Heart right ventricle (tissue), 16 donors: ENCODE results near the gene KATNIP. TPM values are rescaled to one million over a fixed set of nuclear protein-coding genes. Genes with fewer than 3 reads are reported as not detected.

Source experiments
- ATAC-seq, 8 donors: fragments of 200-7000 bp; cut with Tn5 transposase; one replicate each; pipeline ENCODE4 v1.9.1; 2020; ENCODE audit warnings: mild to moderate bottlenecking in 8 of 8, moderate library complexity in 8 of 8, moderate number of reproducible peaks in 1 of 8
- DNase-seq, 2 donors: peaks; one replicate each; pipeline ENCODE4 v3.0.0-alpha.2; 2020
- H3K27ac ChIP-seq, 10 donors: fragments of 200-600 bp; sonication (generic) in 2 of 10; one replicate each; pipeline versions ENCODE4 v1.5.0 to v1.8.0; 2020 to 2022; ENCODE audit warnings: mild to moderate bottlenecking in 3 of 10
- H3K27me3 ChIP-seq, 7 donors: fragments of 200-600 bp; one replicate each; pipeline ENCODE4 v1.8.0; 2021 to 2022; ENCODE audit warnings: mild to moderate bottlenecking in 2 of 7
- H3K36me3 ChIP-seq, 9 donors: fragments of 200-600 bp; sonication (generic) in 1 of 9; one replicate each; pipeline versions ENCODE4 v1.5.0 to v1.8.0; 2020 to 2022; ENCODE audit warnings: mild to moderate bottlenecking in 2 of 9
- H3K4me1 ChIP-seq, 9 donors: fragments of 200-600 bp; sonication (generic) in 1 of 9; one replicate each; pipeline versions ENCODE4 v1.5.0 to v1.8.0; 2020 to 2022; ENCODE audit warnings: mild to moderate bottlenecking in 4 of 9
- H3K4me3 ChIP-seq, 10 donors: fragments of 200-600 bp; sonication (generic) in 2 of 10; one replicate each; pipeline versions ENCODE4 v1.5.0 to v1.8.0; 2020 to 2022; ENCODE audit warnings: mild to moderate bottlenecking in 7 of 10, moderate library complexity in 2 of 10
- H3K9me3 ChIP-seq, 11 donors: fragments of 200-600 bp in 10 of 11; sonication (generic) in 2 of 11; one replicate each; pipeline versions ENCODE4 v1.5.0 to v1.8.0; 2013 to 2022; ENCODE audit warnings: mild to moderate bottlenecking in 2 of 11, control low read depth in 1 of 11, moderate library complexity in 1 of 11
- WGBS, 2 donors: extraction: QIAGEN DNeasy Blood & Tissue Kit; methylation state at CpG; one replicate each; pipeline ENCODE4 v1.1.7; 2013; ENCODE audit warnings: inconsistent platforms in 1 of 2; 5-methylcytosine and 5-hydroxymethylcytosine counted together
- intact Hi-C, 10 donors: fragments of 100-400 bp; cut with DNase I; formaldehyde crosslinking; loops; one replicate each; pipeline versions ENCODE4 v1.11.1 to v1.14.2; 2022
- polyA plus RNA-seq, 2 donors: library from polyadenylated mRNA; stranded (reverse); fragments of 200-250 nt; gene quantifications; one replicate each; pipeline ENCODE4 v1.2.3, GENCODE V29; 2013
- total RNA-seq, 10 donors: library from RNA; stranded (reverse); fragmentation: NEBNext Ultra II Directional in 3 of 10; extraction: Animal tissue kit (Norgen Biotek cat#: 25700) in 3 of 10; gene quantifications; one replicate each; pipeline versions ENCODE4 v1.2.1 to v1.2.4, GENCODE V29; 2021 to 2023
- TF ChIP-seq, protein P1 (sequence below), 9 donors: fragments of 200-600 bp; sonication (generic) in 2 of 9; IDR thresholded peaks; one replicate each; pipeline versions ENCODE4 v1.5.0 to v1.8.0; 2021 to 2022; ENCODE audit warnings: antibody characterized with exemption in 9 of 9, mild to moderate bottlenecking in 5 of 9, moderate library complexity in 1 of 9
- donor health status: Arrhythmogenic right ventricular cardiomyopathy.
- donor health status: ischemic (EF 13 %, LVEDD 7.1; RV severe dilation, severe dysfunction).
- donor health status: healthy with polysubstance abuse.
- donor health status: DM: no; HTN: yes; CAD: no.
- donor health status: DM: no; HTN: no; CAD: no.
- donor health status: ischemic (EF 25% LVEDD 6.9; RV normal size, moderate dysfunction).
- donor health status: ischemic (EF 25% LVEDD 5.7; RV mildly dilated, moderate dysfunction).
- donor health status: healthy.
- donor health status: DM: yes; HTN: yes; CAD: no.
- donor health status: Ischemic cardiomyopathy.
- donor health status: ischemic (EF 35%, LVEDD 5.7; RV mildly dilated, moderate dysfunction).
- donor health status: nonischemic (EF 11% LVEDD 7.7; RV severe dilation, severe dysfunction).
- donor health status: DM: yes; HTN: yes; CAD: no.
- donor health status: PGD.
- donor health status: ischemic (EF 29% LVEDD 5.4; RV normal size, mild dysfunction).
- donor health status: nonischemic (EF 23%, LVEDD 6.1; RV moderate dilation, normal function).

Gene KATNIP
- total and polyA plus RNA-seq, 12 donors = 5.9 to 25.0 (median 14.3) TPM

DNA sequence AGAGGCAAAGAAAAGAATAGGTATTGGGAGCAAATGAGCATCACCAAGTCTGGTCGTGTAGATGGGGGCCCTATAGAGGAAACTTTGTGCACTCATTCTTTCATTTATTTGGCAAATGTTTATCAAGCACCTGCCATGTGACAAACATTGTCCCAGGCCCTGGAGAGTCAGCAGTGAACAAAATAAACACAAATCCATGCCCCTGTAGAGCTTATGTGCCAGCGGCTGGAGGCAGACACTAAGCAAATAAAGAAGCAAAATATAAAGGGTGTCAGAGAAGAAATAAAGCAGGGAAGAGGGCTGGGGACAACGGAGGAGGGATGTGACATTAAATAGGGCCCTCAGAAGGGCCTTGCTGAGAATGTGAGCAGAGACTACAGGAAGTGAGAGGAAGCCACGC lies 45.5 kb downstream of the KATNIP start:
- H3K4me3 ChIP-seq = no peak overlapping the region
- ATAC-seq (no peak), DNase-seq (no peak)
- 52 to 59% methylated on average over 4 of the region's 4 CpGs for WGBS, 2 donors
- peaks cover 0 to under 1% (median 0%) of the 10 kb centered on the region in 11 donors for H3K9me3 ChIP-seq
- intact Hi-C loops = loop anchor here in 1 of 10 donors (10.0 kb wide), 1 partner anchor 69 kb away; no protein-coding TSS in a partner anchor
- TF ChIP-seq, protein P1, sequence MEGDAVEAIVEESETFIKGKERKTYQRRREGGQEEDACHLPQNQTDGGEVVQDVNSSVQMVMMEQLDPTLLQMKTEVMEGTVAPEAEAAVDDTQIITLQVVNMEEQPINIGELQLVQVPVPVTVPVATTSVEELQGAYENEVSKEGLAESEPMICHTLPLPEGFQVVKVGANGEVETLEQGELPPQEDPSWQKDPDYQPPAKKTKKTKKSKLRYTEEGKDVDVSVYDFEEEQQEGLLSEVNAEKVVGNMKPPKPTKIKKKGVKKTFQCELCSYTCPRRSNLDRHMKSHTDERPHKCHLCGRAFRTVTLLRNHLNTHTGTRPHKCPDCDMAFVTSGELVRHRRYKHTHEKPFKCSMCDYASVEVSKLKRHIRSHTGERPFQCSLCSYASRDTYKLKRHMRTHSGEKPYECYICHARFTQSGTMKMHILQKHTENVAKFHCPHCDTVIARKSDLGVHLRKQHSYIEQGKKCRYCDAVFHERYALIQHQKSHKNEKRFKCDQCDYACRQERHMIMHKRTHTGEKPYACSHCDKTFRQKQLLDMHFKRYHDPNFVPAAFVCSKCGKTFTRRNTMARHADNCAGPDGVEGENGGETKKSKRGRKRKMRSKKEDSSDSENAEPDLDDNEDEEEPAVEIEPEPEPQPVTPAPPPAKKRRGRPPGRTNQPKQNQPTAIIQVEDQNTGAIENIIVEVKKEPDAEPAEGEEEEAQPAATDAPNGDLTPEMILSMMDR (IDR thresholded peaks at IDR 0.05) = no peak
- no peaks in the 10 kb centered on the region for H3K4me1 ChIP-seq
- no peaks in the 10 kb centered on the region for H3K27me3 ChIP-seq
- no peak overlapping the region for H3K27ac ChIP-seq
- peaks cover 0 to 20% (median 0%) of the 10 kb centered on the region in 9 donors for H3K36me3 ChIP-seq

DNA sequence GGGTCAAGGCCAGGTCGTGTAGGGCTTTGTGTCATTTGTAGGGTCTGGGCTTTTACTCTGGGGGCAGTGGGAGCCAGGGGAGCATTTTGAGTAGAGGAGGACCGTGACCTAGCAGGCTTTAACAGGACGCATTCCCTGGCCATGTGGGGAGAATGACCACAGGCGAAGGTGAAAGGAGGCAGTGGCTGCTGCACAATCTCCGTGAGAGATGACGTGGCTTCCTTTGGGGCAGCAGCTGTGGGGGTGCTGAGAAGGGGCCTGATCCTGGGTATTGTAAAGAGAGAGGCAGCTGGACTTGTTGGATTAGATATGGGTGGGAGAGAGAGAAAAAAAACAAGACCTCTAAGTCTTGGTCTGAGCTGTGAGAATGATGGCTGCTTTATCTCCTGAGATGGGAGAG lies 46.0 kb downstream of the KATNIP start:
- DNase-seq (no peak), ATAC-seq (no peak)
- H3K27me3 ChIP-seq = no peaks in the 10 kb centered on the region
- H3K4me1 ChIP-seq = no peaks in the 10 kb centered on the region
- no peak overlapping the region for H3K27ac ChIP-seq
- TF ChIP-seq, protein P1 (IDR thresholded peaks at IDR 0.05) = no peak
- no peaks in the 10 kb centered on the region for H3K9me3 ChIP-seq
- peaks cover 0 to 20% (median 0%) of the 10 kb centered on the region in 9 donors for H3K36me3 ChIP-seq
- WGBS, 2 donors = 73 to 78% methylated on average over 6 of the region's 6 CpGs
- no peak overlapping the region for H3K4me3 ChIP-seq
- intact Hi-C loops = loop anchor here in 1 of 10 donors (10.0 kb wide), 1 partner anchor 69 kb away; no protein-coding TSS in a partner anchor

DNA sequence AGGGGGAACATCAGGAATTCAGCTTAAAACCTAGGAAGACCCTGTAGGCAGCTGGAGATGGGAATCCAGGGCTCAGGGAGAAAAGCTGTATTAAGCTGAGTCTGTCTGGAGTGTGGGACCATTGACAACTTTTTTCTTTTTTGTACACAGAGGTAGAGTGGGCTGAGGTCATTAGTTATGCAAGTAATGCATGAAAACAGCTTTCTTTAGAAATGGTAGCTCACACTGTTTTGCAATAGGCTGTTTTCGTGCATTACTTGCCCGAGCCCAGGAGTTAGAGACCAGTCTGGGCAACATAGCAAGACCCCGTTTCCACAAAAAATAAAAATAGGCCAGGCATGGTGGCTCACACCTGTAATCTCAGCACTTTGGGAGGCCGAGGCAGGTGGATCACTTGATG lies 46.5 kb downstream of the KATNIP start:
- H3K4me1 ChIP-seq = no peaks in the 10 kb centered on the region

DNA sequence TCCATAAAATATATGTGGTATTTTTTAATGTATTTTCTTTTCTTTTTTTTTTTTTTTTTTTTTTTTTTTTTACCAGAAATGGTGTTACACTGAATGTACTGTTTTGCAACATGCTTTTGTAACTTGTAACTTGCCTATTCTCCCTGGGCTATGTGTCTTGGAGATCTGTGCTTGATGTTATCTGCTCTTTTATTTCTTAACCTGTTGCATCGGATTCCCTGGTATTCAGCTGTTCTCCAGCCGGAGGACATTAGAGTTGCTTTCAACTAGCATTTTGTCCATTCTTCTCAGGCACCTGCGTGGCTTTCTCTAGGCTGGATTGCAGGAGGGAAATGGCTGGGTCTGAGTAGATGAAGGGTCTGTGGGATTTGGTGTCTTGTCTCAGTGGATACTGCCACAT lies 47.4 kb downstream of the KATNIP start:
- peaks cover 0 to 20% (median 0%) of the 10 kb centered on the region in 9 donors for H3K36me3 ChIP-seq
- intact Hi-C loops = loop anchor here in 1 of 10 donors (10.0 kb wide), 1 partner anchor 67 kb away; no protein-coding TSS in a partner anchor
- no peak overlapping the region for H3K4me3 ChIP-seq
- H3K9me3 ChIP-seq = no peaks in the 10 kb centered on the region
- TF ChIP-seq, protein P1 (IDR thresholded peaks at IDR 0.05) = no peak
- no peaks in the 10 kb centered on the region for H3K4me1 ChIP-seq
- H3K27me3 ChIP-seq = no peaks in the 10 kb centered on the region
- no peak overlapping the region for H3K27ac ChIP-seq
- no peak for ATAC-seq
- DNase-seq = no peak
- WGBS, 2 donors = 96 to 98% methylated on average over 3 of the region's 3 CpGs

More for the DNA sequence above, 46.5 kb downstream of the KATNIP start:
- ATAC-seq (no peak), DNase-seq (no peak)
- no peak overlapping the region for H3K4me3 ChIP-seq
- TF ChIP-seq, protein P1 (IDR thresholded peaks at IDR 0.05) = no peak
- 95 to 96% methylated on average over 4 of the region's 4 CpGs for WGBS, 2 donors
- H3K27me3 ChIP-seq = no peaks in the 10 kb centered on the region
- H3K36me3 ChIP-seq = peaks cover 0 to 20% (median 0%) of the 10 kb centered on the region in 9 donors
- no peak overlapping the region for H3K27ac ChIP-seq
- H3K9me3 ChIP-seq = no peaks in the 10 kb centered on the region
- intact Hi-C loops = loop anchor here in 1 of 10 donors (10.0 kb wide), 1 partner anchor 68 kb away; no protein-coding TSS in a partner anchor
